NCI-H2171 treated with DMSO at 0.1 percent for 48 hours (cell line): ENCODE results near the gene CFAP20DC.
A peak's percentile ranks its signal among the peaks of the same experiment; 100 is the strongest.
"Not testable (repeated sequence)": the region's sequence is repeated elsewhere in the genome, so short reads cannot be mapped to it uniquely, and the experiment has no call there.

Experiments
- DNase-seq: peaks from one replicate; lab custom pipeline; 2025; lab: John Stamatoyannopoulos, UW

CFAP20DC gene

GRCh38 chr3:58731673-58732072, 318.2 kb downstream of the CFAP20DC start:
- DNase-seq, result no peak

DNA sequence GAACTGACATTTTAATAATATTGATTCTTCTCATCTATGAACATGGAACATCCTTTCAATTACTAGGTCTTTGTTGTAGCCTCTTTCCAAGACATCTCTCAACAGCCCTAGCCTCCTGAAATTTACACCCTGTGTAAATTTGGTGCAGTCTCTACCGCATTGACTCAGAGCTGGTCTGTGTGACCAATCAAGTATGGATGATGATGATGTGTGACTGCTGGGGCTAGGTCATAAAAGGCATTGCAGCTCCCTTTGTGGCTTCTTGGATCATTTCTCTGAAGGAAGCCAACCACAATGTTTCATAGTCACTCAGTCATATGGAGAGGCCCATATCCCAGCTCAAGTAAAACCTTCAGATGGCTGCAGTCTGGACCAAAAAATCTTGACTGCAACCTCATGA, 321.1 kb downstream of the CFAP20DC start:
- no peak for DNase-seq

DNA sequence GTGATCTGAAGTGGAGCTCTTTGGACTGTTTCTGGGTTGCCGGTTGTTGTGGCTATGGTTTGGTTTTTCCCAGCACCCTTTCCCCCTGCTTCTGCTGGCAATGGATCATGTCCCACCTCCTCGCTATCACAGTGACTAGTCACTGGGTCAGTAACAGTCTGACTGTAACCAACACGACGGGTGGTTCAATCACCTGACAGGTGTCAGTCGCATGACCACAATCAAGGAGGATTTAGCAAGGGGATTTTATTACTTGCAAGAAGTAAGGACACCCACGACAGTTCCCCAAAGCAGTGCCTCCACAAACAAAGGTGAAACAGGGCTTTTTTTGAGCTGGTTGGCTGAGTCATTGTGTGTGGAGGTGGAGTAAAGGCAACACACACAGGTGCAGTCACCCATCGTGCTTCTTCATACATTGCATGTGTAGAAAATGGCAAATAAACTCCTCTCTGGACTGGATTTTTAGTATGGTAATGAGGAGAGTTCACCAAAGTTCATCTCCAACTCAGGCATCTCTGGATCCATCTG, 324.4 kb downstream of the CFAP20DC start:
- no peak for DNase-seq

DNA sequence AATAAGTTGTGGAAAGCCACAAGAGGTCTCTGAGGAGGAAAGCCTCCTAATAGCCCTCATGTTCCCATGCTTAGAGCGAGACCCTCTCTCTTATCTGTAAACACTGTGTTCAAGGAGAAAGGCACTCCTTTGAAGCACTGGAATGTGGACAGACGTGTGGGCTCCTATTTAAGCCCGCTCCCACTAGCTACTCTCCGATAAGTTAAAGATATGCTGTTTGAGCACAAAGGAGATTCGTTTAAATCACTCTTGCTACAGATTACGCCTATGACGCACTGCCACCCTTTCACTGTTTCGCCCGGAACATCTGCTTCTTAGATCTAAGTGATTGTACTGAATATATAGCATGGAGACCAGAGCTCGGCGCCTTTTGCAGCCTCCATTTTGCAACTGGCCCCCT, 325.5 kb downstream of the CFAP20DC start:
- DNase-seq, result no peak

DNA sequence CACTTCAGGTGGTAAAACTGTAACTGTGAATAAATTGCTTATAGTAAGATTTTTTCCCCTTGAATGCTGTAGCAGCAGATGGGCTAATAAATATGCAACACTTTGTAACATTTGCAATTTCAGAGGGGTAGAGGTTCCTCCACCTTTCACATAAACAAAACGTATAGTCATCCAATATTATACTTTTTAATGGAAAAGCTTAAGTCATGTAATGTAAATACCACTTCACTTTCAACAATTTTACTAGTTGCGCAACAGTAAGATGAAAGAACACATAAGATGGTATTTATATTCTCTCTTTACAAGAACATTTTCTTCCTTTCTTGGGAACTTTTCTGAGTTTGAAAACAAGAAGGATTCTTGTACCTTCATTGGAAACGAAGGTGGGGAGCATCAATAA, 326.7 kb downstream of the CFAP20DC start:
- peak; percentile 31 for DNase-seq

DNA sequence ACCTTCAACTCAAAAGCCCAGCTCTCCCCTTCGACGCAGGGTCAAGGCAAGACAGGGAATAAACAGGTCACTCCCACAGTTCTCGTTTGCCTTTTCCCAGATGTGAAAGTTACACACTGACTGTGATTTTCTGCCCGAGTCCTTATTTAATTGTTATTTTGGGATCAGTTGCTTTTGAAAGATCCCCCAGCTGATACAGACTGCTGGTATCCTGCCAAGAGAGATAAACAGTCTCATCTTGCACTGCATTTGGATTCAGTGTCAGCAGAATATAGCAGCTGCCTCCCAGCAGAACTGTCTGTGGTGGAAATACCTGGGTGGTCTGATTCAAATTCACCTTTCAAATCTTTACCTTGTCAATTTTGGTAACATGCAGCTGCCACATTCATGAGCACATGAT, 327.3 kb downstream of the CFAP20DC start:
- DNase-seq, result peak; percentile 76

DNA sequence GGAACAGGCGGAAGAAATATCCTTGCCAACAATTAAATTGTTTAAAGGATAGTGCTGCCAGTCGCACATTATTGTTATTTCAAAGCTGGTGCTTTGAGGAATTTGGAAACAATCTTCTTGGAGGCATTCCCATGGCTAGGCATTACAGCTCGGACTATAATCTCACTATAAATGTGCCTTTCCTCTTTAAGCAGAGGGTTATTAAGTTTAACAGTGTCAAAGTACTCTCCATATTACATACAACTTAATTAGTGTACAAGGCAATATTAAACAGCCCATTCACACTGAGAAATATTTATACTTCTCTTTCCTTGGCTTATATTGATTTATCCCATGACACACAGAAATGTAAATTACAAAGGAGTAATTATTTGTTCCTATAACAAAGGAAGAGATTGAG, 329.3 kb downstream of the CFAP20DC start:
- DNase-seq, result no peak

- DNase-seq, result no peak
These were observed 330.1 kb downstream of the CFAP20DC start for GRCh38 chr3:58719684-58720083.

GRCh38 chr3:58713715-58714401, 336.0 kb downstream of the CFAP20DC start:
- DNase-seq, result no peak

- no peak for DNase-seq
These were observed 338.0 kb downstream of the CFAP20DC start for GRCh38 chr3:58711871-58712270.

- not testable (repeated sequence) for DNase-seq
These were observed 340.8 kb downstream of the CFAP20DC start for GRCh38 chr3:58708983-58709382.

DNA sequence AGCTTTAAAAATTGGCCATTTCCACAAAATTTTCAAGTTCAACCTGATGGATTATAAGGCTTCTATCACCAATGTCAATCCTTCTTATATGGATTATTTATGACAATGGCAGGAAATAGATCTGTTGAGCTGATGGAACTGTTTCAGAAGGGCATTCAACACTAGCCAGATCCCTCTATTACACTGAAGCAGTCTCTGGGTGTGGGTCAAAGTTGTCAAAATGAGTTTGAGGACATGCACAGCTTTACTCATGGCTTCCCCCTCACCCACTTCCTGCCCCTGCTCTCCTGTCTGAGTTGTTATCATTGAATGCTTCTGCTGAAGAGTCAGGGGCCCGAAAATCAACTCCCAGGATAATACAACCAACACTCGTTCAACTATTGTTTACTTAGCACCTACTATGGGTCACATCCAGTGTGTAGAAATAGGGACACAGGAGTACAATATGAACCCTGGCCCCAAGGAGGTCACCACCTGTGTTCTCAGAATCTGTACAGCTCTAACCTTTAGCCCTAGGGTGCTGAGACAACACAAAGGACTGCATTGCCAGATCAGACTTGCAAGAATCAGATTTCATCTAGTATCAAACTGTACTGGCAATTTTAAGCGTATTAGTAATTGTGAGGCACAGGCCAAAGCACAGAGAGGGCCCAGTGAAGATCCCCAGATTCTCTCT, 341.6 kb downstream of the CFAP20DC start:
- no peak for DNase-seq

GRCh38 chr3:58707390-58707930, 342.4 kb downstream of the CFAP20DC start:
- no peak for DNase-seq

- DNase-seq, result no peak
These were observed 343.2 kb downstream of the CFAP20DC start for GRCh38 chr3:58706395-58707167.

- DNase-seq, result no peak
These were observed 345.1 kb downstream of the CFAP20DC start for GRCh38 chr3:58704745-58705144.

DNA sequence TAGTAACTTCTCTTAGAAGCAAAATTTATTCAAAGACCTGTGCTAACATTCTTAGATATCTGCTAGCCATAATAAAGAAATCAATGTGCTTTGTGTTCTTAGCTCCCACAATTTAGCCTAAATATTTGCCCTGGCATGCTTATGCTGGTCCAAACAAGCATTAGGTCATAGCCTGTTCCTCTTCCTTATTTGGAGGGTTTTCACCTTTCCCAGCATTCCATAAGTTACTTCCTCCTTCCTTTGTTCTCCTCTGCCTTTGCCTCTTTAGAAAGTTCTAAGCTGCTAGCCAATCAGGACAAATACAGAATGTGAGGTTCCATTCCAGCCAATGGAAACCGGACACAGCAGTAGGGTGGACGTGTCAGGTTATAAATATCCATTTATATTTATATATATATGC, 345.5 kb downstream of the CFAP20DC start:
- DNase-seq, result not testable (repeated sequence)

GRCh38 chr3:58698246-58698645, 351.6 kb downstream of the CFAP20DC start:
- DNase-seq, result no peak

GRCh38 chr3:58697561-58697960, 352.3 kb downstream of the CFAP20DC start:
- DNase-seq, result no peak

GRCh38 chr3:58696813-58697212, 353.0 kb downstream of the CFAP20DC start:
- DNase-seq, result not testable (repeated sequence)

- no peak for DNase-seq
These were observed 353.7 kb downstream of the CFAP20DC start for GRCh38 chr3:58696093-58696492.

DNA sequence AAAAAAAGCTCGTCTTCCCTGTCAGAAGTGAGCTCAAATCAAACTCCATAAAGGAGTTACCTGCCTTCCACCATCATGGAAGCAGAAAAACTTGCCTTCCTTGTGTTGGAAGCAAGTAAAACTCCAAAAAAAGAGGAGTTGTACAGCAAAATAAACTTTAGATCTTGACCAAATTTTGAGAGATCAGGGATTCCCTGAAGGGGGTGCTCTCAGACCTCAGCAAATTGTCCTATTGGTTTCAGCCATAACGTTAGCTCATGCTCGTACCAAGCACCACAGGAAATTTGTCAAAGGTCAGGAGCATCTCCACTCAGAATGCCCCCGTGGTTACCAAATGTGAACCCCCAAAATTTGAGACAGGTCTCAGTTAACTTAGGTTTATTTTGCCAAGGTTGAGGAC, 354.5 kb downstream of the CFAP20DC start:
- not testable (repeated sequence) for DNase-seq
